GM21737 (cell line): Measurements from ENCODE around the gene CCL23.
"Not testable (repeated sequence)": the region's sequence is repeated elsewhere in the genome, so short reads cannot be mapped to it uniquely, and the experiment has no call there.

Experiments
- ATAC-seq: cut with Tn5 transposase; IDR thresholded peaks from one replicate; pipeline ENCODE4 v1.9.1; 2021; ENCODE audit warnings: mild to moderate bottlenecking, moderate library complexity; ENCODE audit not compliant: unreplicated experiment

CCL23 gene

DNA sequence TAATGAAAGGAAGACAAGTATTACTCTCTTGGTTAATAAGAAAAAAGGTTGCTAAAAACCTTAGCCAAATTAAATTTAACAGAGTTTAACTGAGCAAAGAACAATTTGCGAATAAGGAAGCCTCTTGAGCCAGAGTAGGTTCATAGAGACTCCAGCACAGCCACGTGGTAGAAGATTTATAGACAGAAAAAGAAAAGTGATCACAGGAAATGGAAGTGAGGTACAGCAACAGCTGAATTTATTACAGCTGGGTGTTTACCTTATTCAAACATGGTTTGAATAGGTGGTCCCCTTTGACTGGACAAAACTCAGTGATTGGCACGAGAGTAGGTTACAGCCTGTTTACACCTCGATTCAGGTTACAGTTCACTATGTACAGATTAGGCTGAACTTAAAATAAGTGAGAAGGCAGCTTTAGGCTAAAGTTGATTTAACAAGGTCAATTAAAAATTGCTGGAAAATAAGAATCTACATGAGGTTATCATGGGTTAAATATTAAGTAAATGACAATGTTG, 13.1 kb downstream of the CCL23 start:
- no peak for ATAC-seq

DNA sequence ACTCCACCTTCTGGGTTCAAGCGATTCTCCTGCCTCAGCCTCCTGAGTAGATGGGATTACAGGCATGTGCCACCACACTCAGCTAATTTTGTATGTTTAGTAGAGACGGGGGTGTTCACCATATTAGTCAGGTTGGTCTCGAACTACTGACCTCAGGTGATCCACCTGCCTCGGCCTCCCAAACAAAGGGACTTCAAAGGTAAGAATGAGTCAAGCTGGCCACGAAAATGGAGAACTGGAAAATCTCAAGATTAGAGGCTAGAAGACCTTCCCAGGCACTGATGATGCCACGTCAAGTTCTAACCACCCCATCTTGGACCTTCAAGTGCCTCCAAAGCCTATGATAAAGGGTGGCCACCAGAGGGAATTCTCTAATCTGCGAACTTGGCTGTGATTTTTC, 15.1 kb downstream of the CCL23 start:
- no peak for ATAC-seq

- no peak for ATAC-seq
Observed at GRCh38 chr17:36001862-36002603, 15.7 kb downstream of the CCL23 start.

- ATAC-seq = no peak
Observed at GRCh38 chr17:36001110-36001771, 16.5 kb downstream of the CCL23 start, which contains the start of gene CCL15. TSS of gene CCL15 (minus strand) at chr17:36001553. CDS start at chr17:36001492, 61 bp downstream.

DNA sequence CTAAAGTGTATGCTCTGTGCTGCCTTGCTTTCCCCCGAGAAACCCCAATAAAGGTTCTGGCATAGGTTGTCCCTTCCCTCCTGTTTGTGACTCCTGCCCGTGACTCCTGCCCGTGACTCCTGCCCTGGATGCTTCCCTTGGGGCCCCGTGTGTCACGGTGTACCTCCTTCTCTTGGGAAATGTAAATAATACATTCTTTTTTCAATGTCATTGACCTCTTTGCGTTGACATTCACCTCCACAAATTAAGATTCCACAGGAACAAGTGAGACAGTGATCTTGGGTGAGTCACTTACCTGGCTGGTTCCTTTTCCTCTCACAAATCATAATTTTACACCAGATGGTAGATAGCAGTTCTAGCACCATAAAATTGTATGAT, 17.1 kb downstream of the CCL23 start:
- no peak for ATAC-seq

- ATAC-seq = no peak
Observed at GRCh38 chr17:35998756-35999155, 19.0 kb downstream of the CCL23 start.

DNA sequence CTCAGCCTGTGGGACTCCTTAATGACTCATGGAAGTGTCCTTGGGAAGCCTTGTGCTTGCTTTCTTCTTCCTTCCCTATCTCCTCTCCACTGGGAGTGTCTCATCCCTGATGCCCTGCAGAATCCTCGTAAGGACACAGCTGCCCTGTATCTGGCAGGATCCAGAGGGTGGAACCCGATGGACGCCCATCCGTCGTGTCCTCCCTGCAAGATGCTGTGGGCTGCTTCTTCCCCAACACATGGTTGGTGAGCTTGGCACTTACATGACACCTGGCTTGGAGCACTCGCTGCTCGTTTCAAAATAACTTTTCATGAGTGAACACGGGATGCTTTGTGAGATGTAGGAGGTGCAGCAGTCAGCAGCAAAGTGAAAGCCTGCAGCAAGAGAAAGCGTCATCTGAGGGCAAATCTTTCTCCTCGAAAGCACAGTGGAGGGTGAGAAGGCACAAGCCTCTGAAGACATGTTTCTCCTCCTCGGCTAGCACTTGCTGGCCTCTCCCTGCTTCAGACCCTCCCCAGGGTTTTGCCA, 19.7 kb downstream of the CCL23 start:
- ATAC-seq = no peak

DNA sequence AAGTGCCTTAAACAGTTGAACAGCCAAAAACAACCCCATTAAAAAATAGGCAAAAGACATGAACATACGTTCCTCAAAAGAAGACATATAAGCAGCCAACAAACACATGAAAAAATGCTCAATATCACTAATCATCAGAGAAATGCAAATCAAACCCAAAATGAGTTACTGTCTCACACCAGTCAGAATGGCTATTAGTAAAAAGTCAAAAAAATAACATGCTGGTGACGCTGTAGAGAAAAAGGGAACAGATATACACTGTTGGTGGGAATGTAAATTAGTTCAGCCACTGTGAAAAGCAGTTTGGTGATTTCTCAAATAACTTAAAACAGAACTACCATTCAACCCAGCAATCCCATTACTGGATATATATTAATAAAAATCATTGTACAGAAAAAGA, 22.4 kb downstream of the CCL23 start:
- ATAC-seq = not testable (repeated sequence)

DNA sequence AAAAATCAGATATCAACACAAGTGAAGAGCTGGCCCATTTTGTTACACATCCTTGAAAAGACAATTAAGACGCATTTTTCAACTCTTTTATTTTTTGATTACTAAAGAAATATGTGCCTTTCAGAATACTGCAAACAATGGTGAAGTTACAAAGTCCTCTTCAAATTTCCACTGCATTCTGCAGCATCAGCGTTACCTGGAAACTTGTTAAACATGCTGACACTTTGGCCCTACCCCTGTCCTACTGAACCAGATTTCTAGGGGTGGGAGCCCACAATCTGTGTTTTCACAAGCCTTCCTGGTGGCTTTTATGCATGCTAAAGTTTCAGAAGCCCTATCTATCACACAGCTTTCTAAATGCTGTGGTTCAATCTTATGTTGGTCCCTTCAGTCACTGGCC, 26.7 kb downstream of the CCL23 start:
- no peak for ATAC-seq

- no peak for ATAC-seq
Observed at GRCh38 chr17:35988164-35988563, 29.6 kb downstream of the CCL23 start.

DNA sequence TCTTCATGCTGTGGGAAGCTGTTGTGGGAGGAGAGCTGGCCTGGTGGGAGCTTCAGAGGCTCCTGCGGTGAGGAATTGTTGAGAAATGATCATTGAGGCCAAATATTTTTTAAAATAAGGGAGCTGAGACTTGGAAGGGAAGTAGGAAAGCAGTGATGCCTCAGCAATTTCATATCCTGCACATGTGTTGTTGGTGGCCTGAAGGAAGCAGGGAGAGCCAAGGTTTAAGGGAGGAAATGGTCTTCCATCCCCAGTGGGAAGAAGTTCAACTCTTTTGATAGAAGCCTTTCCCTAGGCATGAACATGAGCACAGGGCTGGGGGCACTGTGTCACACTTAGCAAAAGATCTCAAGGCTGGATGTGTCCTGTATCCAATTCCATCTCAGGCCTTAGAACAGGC, 31.1 kb downstream of the CCL23 start, which contains the start of gene CCL14:
TSS of gene CCL14 (minus strand) at position 87 of the 400 bp plus-strand sequence. CDS start at position 7, 80 bp downstream.
- ATAC-seq = no peak

DNA sequence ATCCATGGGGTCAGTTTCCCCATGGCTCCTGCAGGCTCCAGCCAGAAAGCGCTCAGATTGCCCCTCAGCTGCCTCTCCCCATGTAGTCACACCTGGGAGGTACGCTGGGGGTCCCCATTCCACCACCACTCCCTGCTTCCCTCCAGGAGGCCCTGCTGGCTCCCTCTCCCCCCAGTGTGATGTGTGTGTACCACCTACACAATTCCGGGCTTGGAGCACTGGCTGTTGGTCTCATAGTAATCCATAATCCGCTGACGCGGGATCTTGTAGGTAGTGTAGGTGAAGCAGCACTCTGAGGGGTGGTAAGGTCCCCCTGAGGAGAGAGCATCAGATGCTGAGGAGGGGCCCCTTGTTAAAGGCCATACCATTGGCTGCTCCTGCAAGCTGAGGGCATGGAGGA, 33.6 kb downstream of the CCL23 start:
- ATAC-seq = no peak

- ATAC-seq = no peak
Observed at GRCh38 chr17:35982409-35983191, 35.2 kb downstream of the CCL23 start.

DNA sequence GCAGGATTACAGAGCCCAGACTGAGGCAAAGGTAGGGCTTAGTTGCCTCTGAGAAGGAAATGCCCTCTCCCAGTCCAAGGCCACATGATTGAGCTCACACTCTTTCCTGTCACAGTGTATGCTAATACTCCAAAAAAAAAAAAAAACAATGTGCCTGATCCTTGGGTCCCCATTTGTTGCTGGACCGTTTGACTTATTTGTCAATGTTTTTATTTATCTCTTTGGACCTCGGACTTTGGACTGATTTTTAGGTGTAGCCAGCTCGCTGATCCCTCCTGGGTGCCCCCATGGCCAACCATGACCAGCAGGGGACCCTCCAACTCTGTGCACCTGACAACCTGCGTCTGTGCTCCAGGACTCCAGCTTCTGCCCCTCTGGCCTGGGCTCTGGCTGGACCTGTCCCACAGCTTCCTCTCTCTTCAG, 35.9 kb downstream of the CCL23 start:
- ATAC-seq = no peak

DNA sequence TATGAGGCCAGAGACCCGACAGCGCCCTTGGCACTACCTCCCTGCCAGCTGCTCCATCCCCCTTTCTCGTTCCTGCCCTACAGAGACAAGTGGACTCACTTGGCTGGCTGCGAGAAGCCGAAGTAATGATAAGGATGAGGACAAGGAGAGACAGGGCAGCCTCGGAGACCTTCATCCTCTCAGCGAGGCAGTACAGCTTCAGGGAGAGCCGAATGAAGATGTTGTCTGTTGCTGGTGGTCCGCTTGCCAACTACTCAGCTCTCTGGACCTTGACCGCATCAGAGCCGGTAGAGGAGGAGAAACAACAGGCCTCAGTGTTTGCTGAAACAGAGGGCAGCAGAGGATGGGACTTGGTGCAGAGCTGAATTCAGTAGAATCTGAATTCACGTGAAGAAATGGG, 36.5 kb downstream of the CCL23 start, which contains the start of gene CCL16:
TSS of gene CCL16 (minus strand) at position 252 of the 400 bp plus-strand sequence. CDS start at position 175, 77 bp downstream.
- no peak for ATAC-seq

- no peak for ATAC-seq
Observed at GRCh38 chr17:35978346-35978745, 39.4 kb downstream of the CCL23 start.

DNA sequence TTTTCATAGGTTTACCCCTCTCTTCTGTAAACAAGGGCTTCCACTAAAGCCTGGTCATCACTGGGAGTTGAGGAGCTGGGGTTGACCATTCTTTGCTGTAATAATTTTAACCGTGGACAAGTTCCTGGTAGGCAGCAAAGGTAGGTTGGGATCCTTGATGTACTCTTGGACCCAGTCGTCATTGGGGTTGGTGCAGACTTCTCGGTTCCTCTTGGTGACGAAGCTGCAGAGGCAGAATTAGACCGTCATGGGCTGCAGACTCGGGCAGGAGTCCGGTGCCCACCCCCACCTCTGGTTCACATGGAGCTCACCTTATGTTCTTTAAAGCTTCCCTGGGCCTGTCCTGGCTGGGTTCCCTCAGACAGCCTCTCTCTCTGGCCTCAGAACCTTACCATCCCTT, 40.3 kb downstream of the CCL23 start:
- ATAC-seq = no peak

- no peak for ATAC-seq
Observed at GRCh38 chr17:35973333-35974260, 44.2 kb downstream of the CCL23 start.

- ATAC-seq = no peak
Observed at GRCh38 chr17:35972945-35973332, 44.8 kb downstream of the CCL23 start.

DNA sequence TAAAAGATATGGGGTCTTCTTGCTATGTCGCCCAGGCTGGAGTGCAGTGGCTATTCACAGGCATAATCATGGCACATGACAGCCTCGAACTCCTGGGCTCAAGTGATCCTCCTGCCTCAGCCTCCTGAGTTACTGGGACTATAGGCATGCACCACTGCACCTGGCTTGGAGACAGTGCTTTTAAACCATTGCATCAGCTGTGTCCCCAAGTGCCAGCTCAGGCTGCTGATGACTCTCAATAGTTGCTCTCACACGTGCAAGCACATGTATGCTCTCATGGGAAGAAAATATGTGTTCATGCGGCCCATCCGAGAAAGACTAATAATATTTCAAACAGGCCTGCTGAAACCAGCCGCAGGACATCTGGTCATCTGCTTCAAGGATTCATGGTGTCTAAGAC, 45.2 kb downstream of the CCL23 start:
- no peak for ATAC-seq
